GM12878 (cell line): Measurements from ENCODE around the gene ACYP2. TPM values are rescaled to one million over a fixed set of nuclear protein-coding genes. Genes with fewer than 3 reads are reported as not detected.

Source experiments
- ATAC-seq: fragments of 200-7000 bp; cut with Tn5 transposase; 3 replicates; pipeline ENCODE4 v1.9.1; 2020; ENCODE audit warnings: mild to moderate bottlenecking, moderate library complexity
- BruUV-seq: library from RNA; stranded (reverse); fragments of 400-500 nt; replicated peaks from 2 replicates; lab custom pipeline; 2021; lab: Mats Ljungman, UMichigan
- CTCF ChIA-PET: fragments of 300-600 bp; sonication (Branson Sonifier 250); formaldehyde crosslinking; extraction: SDS; loops from one replicate; lab custom pipeline; 2021; ENCODE audit warnings: inconsistent platforms; lab: Yijun Ruan, JAX
- POLR2A ChIA-PET: fragments of 350-600 bp; formaldehyde crosslinking; extraction: SDS; loops from one replicate; lab custom pipeline; 2021; ENCODE audit warnings: inconsistent platforms; lab: Charles Lee
- RAD21 ChIA-PET: fragments of 300-600 bp; sonication (Branson Sonifier 250); formaldehyde crosslinking; loops from one replicate; lab custom pipeline; 2023; ENCODE audit warnings: antibody characterized with exemption; ENCODE audit not compliant: unreplicated experiment; lab: Charles Lee
- SMC1A ChIA-PET: fragments of 300-600 bp; sonication (Branson Sonifier 250); formaldehyde crosslinking; loops from one replicate; lab custom pipeline; 2023; ENCODE audit not compliant: unreplicated experiment, uncharacterized antibody; lab: Charles Lee
- DNase-seq: peaks from one replicate; pipeline ENCODE4 v3.0.0-alpha.2; 2011; ENCODE audit warnings: low read depth, low spot score
- FAIRE-seq: peaks from 3 replicates; lab custom pipeline; 2011; peaks lifted over from hg19 to GRCh38; lab: Jason Lieb, UNC
- H2AFZ ChIP-seq: 2 replicates; pipeline ENCODE4 v1.6.0; 2011; ENCODE audit warnings: low read depth, low read length, control low read depth; ENCODE audit not compliant: control insufficient read depth
- H3K27ac ChIP-seq: 2 replicates; pipeline ENCODE4 v1.5.1; 2011; ENCODE audit warnings: control low read depth; ENCODE audit not compliant: control insufficient read depth, insufficient read depth
- H3K27me3 ChIP-seq, 2 experiments: replicated peaks in 1 of 2; 2 replicates each; pipeline versions ENCODE4 v1.6.0 to v1.6.1; 2011; ENCODE audit warnings: low read length in 1 of 2; ENCODE audit not compliant: control insufficient read depth in 2 of 2, insufficient read depth in 2 of 2
- H3K36me3 ChIP-seq, 2 experiments: 2 replicates each; pipeline ENCODE4 v1.5.1; 2011; ENCODE audit warnings: low read length in 1 of 2; ENCODE audit not compliant: control insufficient read depth in 2 of 2, insufficient read depth in 2 of 2
- H3K4me1 ChIP-seq: 2 replicates; pipeline ENCODE4 v1.6.1; 2011; ENCODE audit warnings: mild to moderate bottlenecking, low read length, moderate library complexity, mixed read lengths; ENCODE audit not compliant: control insufficient read depth, insufficient read depth
- H3K4me2 ChIP-seq: 2 replicates; pipeline ENCODE4 v1.6.0; 2011; ENCODE audit warnings: control low read depth; ENCODE audit not compliant: control insufficient read depth, insufficient read depth
- H3K4me3 ChIP-seq: fragments of 200-600 bp; sonication (generic); 2 replicates; pipeline ENCODE4 v1.5.1; 2016
- H3K79me2 ChIP-seq: 2 replicates; pipeline ENCODE4 v1.6.0; 2011; ENCODE audit warnings: low read length; ENCODE audit not compliant: control insufficient read depth, insufficient read depth
- H3K9ac ChIP-seq: 2 replicates; pipeline ENCODE4 v1.8.0; 2011; ENCODE audit warnings: low read length, control low read depth, mixed read lengths; ENCODE audit not compliant: control insufficient read depth, insufficient read depth
- H3K9me3 ChIP-seq: replicated peaks from 3 replicates; pipeline ENCODE4 v1.5.1; 2011; ENCODE audit warnings: mild to moderate bottlenecking, low read length; ENCODE audit not compliant: control insufficient read depth, insufficient read depth
- H4K20me1 ChIP-seq: 2 replicates; pipeline ENCODE4 v1.6.0; 2011; ENCODE audit not compliant: control insufficient read depth, insufficient read depth
- CBX3 ChIP-seq: fragments of 200-600 bp; sonication (generic); IDR thresholded peaks from 2 replicates; pipeline ENCODE4 v1.6.1; 2016; ENCODE audit warnings: low read depth, borderline replicate concordance
- CEBPB ChIP-seq, 2 experiments: fragments of 150-350 bp in 1 of 2; IDR thresholded peaks; 2 replicates each; pipeline ENCODE4 v1.6.1; 2012 to 2014; ENCODE audit warnings: low read depth in 2 of 2, low read length in 2 of 2, borderline replicate concordance in 1 of 2, inconsistent platforms in 1 of 2
- DPF2 ChIP-seq: fragments of 450-650 bp; IDR thresholded peaks from 2 replicates; pipeline ENCODE4 v1.6.1; 2017; ENCODE audit warnings: mild to moderate bottlenecking
- IRF4 ChIP-seq: IDR thresholded peaks from 2 replicates; pipeline ENCODE4 v1.6.1; 2011; ENCODE audit warnings: low read depth, low read length
- IRF5 ChIP-seq: fragments of 450-650 bp; IDR thresholded peaks from 2 replicates; pipeline ENCODE4 v1.6.1; 2017; ENCODE audit warnings: borderline replicate concordance
- MYC ChIP-seq: IDR thresholded peaks from 2 replicates; pipeline ENCODE4 v1.6.1; 2011; ENCODE audit warnings: mild to moderate bottlenecking, low read length, moderate library complexity, inconsistent platforms; ENCODE audit not compliant: insufficient read depth, insufficient replicate concordance, insufficient read length, severe bottlenecking
- SP1 ChIP-seq: IDR thresholded peaks from one replicate; pipeline ENCODE4 v1.6.1; 2011; ENCODE audit warnings: low read depth, low read length
- TBL1XR1 ChIP-seq: IDR thresholded peaks from 2 replicates; pipeline ENCODE4 v1.6.1; 2012; ENCODE audit warnings: low read depth, low read length, improper control_type of control experiment
- WRNIP1 ChIP-seq: IDR thresholded peaks from 2 replicates; pipeline ENCODE4 v1.6.1; 2011; ENCODE audit warnings: low read depth, low read length, improper control_type of control experiment, borderline replicate concordance
- ZSCAN29 ChIP-seq: fragments of 450-650 bp; IDR thresholded peaks from 2 replicates; pipeline ENCODE4 v1.6.1; 2017; ENCODE audit warnings: mild to moderate bottlenecking, moderate library complexity
- WGBS: methylation state at CpG from one replicate; pipeline ENCODE4 v1.1.6; 2016; ENCODE audit warnings: low lambda C conversion rate; ENCODE audit not compliant: insufficient replicate concordance, insufficient coverage; ENCODE audit errors: missing lambda C conversion rate; 5-methylcytosine and 5-hydroxymethylcytosine counted together
- in situ Hi-C: fragments of 300-500 bp; cut with MboI; formaldehyde crosslinking; loops from 9 replicates; pipeline ENCODE4 v1.14.3; 2018; ENCODE audit warnings: mixed read lengths
- intact Hi-C: fragments of 100-400 bp; cut with micrococcal nuclease; formaldehyde crosslinking; loops from one replicate; pipeline ENCODE4 v1.14.2; 2022; ENCODE audit not compliant: unreplicated experiment
- polyA plus RNA-seq, 11 experiments: library from polyadenylated mRNA; depleted of rRNA in 4 of 11; unstranded in 6 of 11; stranded (reverse) in 5 of 11; fragments of >200 nt; fragmentation: Nextera tagmentation in 4 of 11; fragmentation: Illumina TruSeq in 1 of 11; extraction: Ambion mirVana in 4 of 11; extraction: Trizol in 1 of 11; gene quantifications; 1 replicate in 1 of 11; 2 replicates in 10 of 11; pipeline versions ENCODE4 v1.2.1 to v1.2.3, GENCODE V29; 2011 to 2016; ENCODE audit warnings: inconsistent platforms in 2 of 11, missing spikeins in 2 of 11, low read depth in 1 of 11
- total RNA-seq, 4 experiments: library from RNA; depleted of rRNA in 3 of 4; stranded (reverse); fragments of >200 nt in 3 of 4; fragmentation: Illumina TruSeq in 1 of 4; extraction: Trizol in 1 of 4; gene quantifications; 2 replicates each; pipeline versions ENCODE4 v1.2.1 to v1.2.3, GENCODE V29; 2013 to 2021
- TF ChIP-seq, protein P1 (sequence below): IDR thresholded peaks from 2 replicates; pipeline ENCODE4 v1.6.1; 2012; ENCODE audit warnings: improper control_type of control experiment, low read depth, low read length; ENCODE audit not compliant: insufficient replicate concordance

ACYP2 gene
- total and polyA plus RNA-seq, 10 of the 15 experiments (the other 5 are each of a cell fraction or from before 2014, with no cell fraction given), result 4.2 to 16.3 (median 9.0) TPM

DNA sequence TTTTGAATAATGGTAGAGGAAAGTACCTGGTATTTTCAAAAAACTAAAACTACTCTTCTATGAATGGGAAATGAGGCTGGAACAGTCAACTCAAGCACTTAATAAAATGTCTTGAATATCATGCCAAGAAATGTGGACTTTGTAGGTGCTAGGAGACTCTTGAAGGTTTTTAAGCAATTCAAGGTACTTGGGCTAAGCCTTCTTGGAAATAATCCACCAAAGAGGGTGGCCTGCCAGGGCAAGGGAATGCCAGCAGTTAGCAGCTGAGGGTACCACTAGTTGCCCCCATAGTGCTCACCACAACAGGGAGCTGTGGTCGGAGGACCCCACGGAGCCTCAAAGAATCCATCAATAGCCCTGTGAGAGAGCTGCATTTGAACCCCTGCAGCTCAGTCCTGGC lies 14.6 kb upstream of the ACYP2 start:
- H3K9ac ChIP-seq, result no peak overlapping the region
- SMC1A ChIA-PET, result interaction anchor here (0.7 to 2.1 kb wide), 2 partner anchors 12 to 604 kb away, joined by 3 to 5 read pairs; no protein-coding TSS in a partner anchor
- peak overlapping the region; percentile 80; the same call in 1 of the 2 replicates for H3K4me2 ChIP-seq
- POLR2A ChIA-PET, result no interaction called here
- intact Hi-C loops (loop anchor here (10.0 kb wide), 1 partner anchor 534 kb away; no protein-coding TSS in a partner anchor), in situ Hi-C loops (loop anchor here (25.0 kb wide), 1 partner anchor 612 kb away; the partner anchor contains the start of gene EML6)
- no peaks in the 10 kb centered on the region for H3K36me3 ChIP-seq
- RAD21 ChIA-PET, result no interaction called here
- no peaks in the 10 kb centered on the region for H3K9me3 ChIP-seq
- no peak overlapping the region for H2AFZ ChIP-seq
- FAIRE-seq (no peak), ATAC-seq (no peak), DNase-seq (no peak)
- 54% methylated on average over 2 of the region's 2 CpGs for WGBS
- H3K4me1 ChIP-seq, result peaks cover 15% of the 10 kb centered on the region
- no peaks in the 10 kb centered on the region for H3K79me2 ChIP-seq
- TF ChIP-seq IRF5 (no peak), SP1 (no peak), CEBPB (IDR thresholded peaks at IDR 0.05; ENCODE audit: borderline replicate concordance in 1 of 2, low read depth in 2 of 2, low read length in 2 of 2) (no peak), IRF4 (no peak), DPF2 (no peak), WRNIP1 (no peak), ZSCAN29 (no peak), MYC (no peak), TBL1XR1 (no peak), CBX3 (no peak)
- TF ChIP-seq, protein P1, sequence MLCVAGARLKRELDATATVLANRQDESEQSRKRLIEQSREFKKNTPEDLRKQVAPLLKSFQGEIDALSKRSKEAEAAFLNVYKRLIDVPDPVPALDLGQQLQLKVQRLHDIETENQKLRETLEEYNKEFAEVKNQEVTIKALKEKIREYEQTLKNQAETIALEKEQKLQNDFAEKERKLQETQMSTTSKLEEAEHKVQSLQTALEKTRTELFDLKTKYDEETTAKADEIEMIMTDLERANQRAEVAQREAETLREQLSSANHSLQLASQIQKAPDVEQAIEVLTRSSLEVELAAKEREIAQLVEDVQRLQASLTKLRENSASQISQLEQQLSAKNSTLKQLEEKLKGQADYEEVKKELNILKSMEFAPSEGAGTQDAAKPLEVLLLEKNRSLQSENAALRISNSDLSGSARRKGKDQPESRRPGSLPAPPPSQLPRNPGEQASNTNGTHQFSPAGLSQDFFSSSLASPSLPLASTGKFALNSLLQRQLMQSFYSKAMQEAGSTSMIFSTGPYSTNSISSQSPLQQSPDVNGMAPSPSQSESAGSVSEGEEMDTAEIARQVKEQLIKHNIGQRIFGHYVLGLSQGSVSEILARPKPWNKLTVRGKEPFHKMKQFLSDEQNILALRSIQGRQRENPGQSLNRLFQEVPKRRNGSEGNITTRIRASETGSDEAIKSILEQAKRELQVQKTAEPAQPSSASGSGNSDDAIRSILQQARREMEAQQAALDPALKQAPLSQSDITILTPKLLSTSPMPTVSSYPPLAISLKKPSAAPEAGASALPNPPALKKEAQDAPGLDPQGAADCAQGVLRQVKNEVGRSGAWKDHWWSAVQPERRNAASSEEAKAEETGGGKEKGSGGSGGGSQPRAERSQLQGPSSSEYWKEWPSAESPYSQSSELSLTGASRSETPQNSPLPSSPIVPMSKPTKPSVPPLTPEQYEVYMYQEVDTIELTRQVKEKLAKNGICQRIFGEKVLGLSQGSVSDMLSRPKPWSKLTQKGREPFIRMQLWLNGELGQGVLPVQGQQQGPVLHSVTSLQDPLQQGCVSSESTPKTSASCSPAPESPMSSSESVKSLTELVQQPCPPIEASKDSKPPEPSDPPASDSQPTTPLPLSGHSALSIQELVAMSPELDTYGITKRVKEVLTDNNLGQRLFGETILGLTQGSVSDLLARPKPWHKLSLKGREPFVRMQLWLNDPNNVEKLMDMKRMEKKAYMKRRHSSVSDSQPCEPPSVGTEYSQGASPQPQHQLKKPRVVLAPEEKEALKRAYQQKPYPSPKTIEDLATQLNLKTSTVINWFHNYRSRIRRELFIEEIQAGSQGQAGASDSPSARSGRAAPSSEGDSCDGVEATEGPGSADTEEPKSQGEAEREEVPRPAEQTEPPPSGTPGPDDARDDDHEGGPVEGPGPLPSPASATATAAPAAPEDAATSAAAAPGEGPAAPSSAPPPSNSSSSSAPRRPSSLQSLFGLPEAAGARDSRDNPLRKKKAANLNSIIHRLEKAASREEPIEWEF, result no peak
- H3K4me3 ChIP-seq, result no peak overlapping the region
- CTCF ChIA-PET, result interaction anchor here (0.6 to 1.4 kb wide), 2 partner anchors 48 to 63 kb away, joined by 3 to 4 read pairs; no protein-coding TSS in a partner anchor
- no peaks in the 10 kb centered on the region for H4K20me1 ChIP-seq
- no peaks in the 10 kb centered on the region for H3K27me3 ChIP-seq
- H3K27ac ChIP-seq, result peak overlapping the region; percentile 54
- BruUV-seq, result no TSS peak
